ENCODE measurements around the gene KCNQ1. TPM values are rescaled to one million over a fixed set of nuclear protein-coding genes. Genes with fewer than 3 reads are reported as not detected.
A peak's percentile ranks its signal among the peaks of the same experiment; 100 is the strongest.

KCNQ1 gene
- total RNA-seq, 1 donor from 2014 or later, result 2.7 TPM

- H3K36me3 ChIP-seq, result no peaks in the 10 kb centered on the region
- intact Hi-C loops (cut with DNase I), result no loop called here
- DNase-seq (ENCODE audit: extremely low spot score in 2 of 2), result peak in 1 of 2 donors; percentile 60
- H3K4me1 ChIP-seq, result no peaks in the 10 kb centered on the region
- H3K4me3 ChIP-seq, result no peak overlapping the region
- H3K27me3 ChIP-seq, result no peaks in the 10 kb centered on the region
- no peak overlapping the region for H3K27ac ChIP-seq
- TF ChIP-seq CTCF (IDR thresholded peaks at IDR 0.05), result no peak
- TF ChIP-seq POLR2AphosphoS5 (IDR thresholded peaks at IDR 0.05; ENCODE audit: insufficient read depth in 1 of 2, low read depth in 1 of 2), result no peak
- H3K9me3 ChIP-seq, result no peaks in the 10 kb centered on the region
Measured at GRCh38 chr11:2587132-2587930, 142.5 kb downstream of the KCNQ1 start.

- H3K27me3 ChIP-seq, result no peaks in the 10 kb centered on the region
Measured at GRCh38 chr11:2587976-2588748, 143.4 kb downstream of the KCNQ1 start.

GRCh38 chr11:2588809-2589537 is 144.2 kb downstream of the KCNQ1 start:
- no peak overlapping the region for H3K27ac ChIP-seq
- no peaks in the 10 kb centered on the region for H3K27me3 ChIP-seq
- no peaks in the 10 kb centered on the region for H3K9me3 ChIP-seq
- H3K36me3 ChIP-seq, result no peaks in the 10 kb centered on the region
- H3K4me3 ChIP-seq, result no peak overlapping the region
- intact Hi-C loops (cut with DNase I), result no loop called here
- H3K4me1 ChIP-seq, result no peaks in the 10 kb centered on the region
- no peak for TF ChIP-seq POLR2A (IDR thresholded peaks at IDR 0.05)
- peak; percentile 70 to 91 for DNase-seq (ENCODE audit: extremely low spot score in 2 of 2)

More at GRCh38 chr11:2587976-2588748, 143.4 kb downstream of the KCNQ1 start:
- peak in 1 of 2 donors; percentile 65 for DNase-seq (ENCODE audit: extremely low spot score in 2 of 2)
- Histone ChIP-seq H3K27ac (no peak overlapping the region), H3K9me3 (no peaks in the 10 kb centered on the region), H3K36me3 (no peaks in the 10 kb centered on the region), H3K4me1 (no peaks in the 10 kb centered on the region), H3K4me3 (no peak overlapping the region)
- TF ChIP-seq POLR2A (IDR thresholded peaks at IDR 0.05) (no peak), POLR2AphosphoS5 (IDR thresholded peaks at IDR 0.05; ENCODE audit: insufficient read depth in 1 of 2, low read depth in 1 of 2) (no peak), CTCF (IDR thresholded peaks at IDR 0.05) (no peak)
- intact Hi-C loops (cut with DNase I), result no loop called here

GRCh38 chr11:2589538-2589934 is 144.7 kb downstream of the KCNQ1 start:
- H3K27ac ChIP-seq, result no peak overlapping the region
- TF ChIP-seq POLR2AphosphoS5 (IDR thresholded peaks at IDR 0.05; ENCODE audit: insufficient read depth in 1 of 2, low read depth in 1 of 2) (no peak), POLR2A (IDR thresholded peaks at IDR 0.05) (no peak), CTCF (IDR thresholded peaks at IDR 0.05) (no peak)
- H3K36me3 ChIP-seq, result no peaks in the 10 kb centered on the region
- H3K27me3 ChIP-seq, result no peaks in the 10 kb centered on the region
- no peaks in the 10 kb centered on the region for H3K4me1 ChIP-seq
- H3K4me3 ChIP-seq, result no peak overlapping the region
- DNase-seq (ENCODE audit: extremely low spot score in 2 of 2), result no peak
- H3K9me3 ChIP-seq, result no peaks in the 10 kb centered on the region
- intact Hi-C loops (cut with DNase I), result no loop called here

GRCh38 chr11:2590131-2590964 is 145.5 kb downstream of the KCNQ1 start:
- no peak overlapping the region for H3K27ac ChIP-seq
- H3K9me3 ChIP-seq, result no peaks in the 10 kb centered on the region
- no peaks in the 10 kb centered on the region for H3K36me3 ChIP-seq
- H3K4me1 ChIP-seq, result no peaks in the 10 kb centered on the region
- TF ChIP-seq POLR2A (IDR thresholded peaks at IDR 0.05) (no peak), CTCF (IDR thresholded peaks at IDR 0.05) (no peak), POLR2AphosphoS5 (IDR thresholded peaks at IDR 0.05; ENCODE audit: insufficient read depth in 1 of 2, low read depth in 1 of 2) (no peak)
- no peak overlapping the region for H3K4me3 ChIP-seq
- H3K27me3 ChIP-seq, result no peaks in the 10 kb centered on the region
- DNase-seq (ENCODE audit: extremely low spot score in 2 of 2), result peak in 1 of 2 donors; percentile 80
- intact Hi-C loops (cut with DNase I), result no loop called here
